SK-N-SH (cell line): Measurements from ENCODE around the gene DYNLL1.
"Not testable (repeated sequence)": the region's sequence is repeated elsewhere in the genome, so short reads cannot be mapped to it uniquely, and the experiment has no call there.

ENCODE experiments used
- EP300 ChIP-seq, 2 experiments: IDR thresholded peaks; 2 replicates each; pipeline versions ENCODE4 v1.4.0 to v1.6.1; 2012; ENCODE audit warnings: borderline replicate concordance in 1 of 2, low read depth in 1 of 2, low read length in 1 of 2
- GATA2 ChIP-seq: sonication (generic); formaldehyde crosslinking; IDR thresholded peaks from 2 replicates; pipeline ENCODE4 v1.5.0; 2020; ENCODE audit warnings: mild to moderate bottlenecking, missing genetic modification reagents
- MXI1 ChIP-seq: IDR thresholded peaks from 2 replicates; pipeline ENCODE4 v1.6.1; 2012; ENCODE audit warnings: mild to moderate bottlenecking, low read depth, low read length, improper control_type of control experiment
- RXRA ChIP-seq: IDR thresholded peaks from 2 replicates; pipeline ENCODE4 v1.4.0; 2012; ENCODE audit warnings: low read depth, mild to moderate bottlenecking, borderline replicate concordance
- TCF12 ChIP-seq: IDR thresholded peaks from 2 replicates; pipeline ENCODE4 v1.4.0; 2012
- TF ChIP-seq, protein P1 (sequence below): fragments of 200-600 bp; sonication (generic); IDR thresholded peaks from 2 replicates; pipeline ENCODE4 v1.6.1; 2017; ENCODE audit warnings: antibody characterized with exemption, mild to moderate bottlenecking, moderate library complexity
- TF ChIP-seq, protein P2 (sequence below): IDR thresholded peaks from 2 replicates; pipeline ENCODE4 v1.4.0; 2012; ENCODE audit warnings: low read depth
- TF ChIP-seq, protein P3 (sequence below): fragments of 150-350 bp; IDR thresholded peaks from 2 replicates; pipeline ENCODE4 v1.6.1; 2017; ENCODE audit warnings: antibody characterized with exemption, low read length, low read depth, borderline replicate concordance
- TF ChIP-seq, protein P4 (sequence below): IDR thresholded peaks from 2 replicates; pipeline ENCODE4; 2012

DNA sequence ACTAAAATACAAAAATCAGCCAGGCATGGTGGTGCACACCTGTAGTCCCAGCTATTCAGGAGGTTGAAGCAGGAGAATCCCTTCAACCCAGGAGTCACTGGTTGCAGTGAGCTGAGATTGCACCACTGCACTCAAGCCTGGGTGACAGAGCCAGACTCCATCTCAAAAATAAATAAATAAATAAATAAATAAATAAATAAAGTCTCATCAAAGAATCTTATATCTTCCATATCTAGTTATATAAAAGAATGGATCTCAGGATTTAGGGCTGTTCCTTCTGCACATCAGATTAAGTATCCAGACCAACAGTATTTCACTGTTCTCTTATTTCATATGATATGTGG is 34.5 kb downstream of the DYNLL1 start:
- not testable (repeated sequence) for TF ChIP-seq GATA2 (CRISPR knock-in tag); EP300 (IDR thresholded peaks at IDR 0.05; ENCODE audit: borderline replicate concordance in 1 of 2, low read depth in 1 of 2, low read length in 1 of 2); MXI1; TCF12; RXRA
- TF ChIP-seq, protein P1, sequence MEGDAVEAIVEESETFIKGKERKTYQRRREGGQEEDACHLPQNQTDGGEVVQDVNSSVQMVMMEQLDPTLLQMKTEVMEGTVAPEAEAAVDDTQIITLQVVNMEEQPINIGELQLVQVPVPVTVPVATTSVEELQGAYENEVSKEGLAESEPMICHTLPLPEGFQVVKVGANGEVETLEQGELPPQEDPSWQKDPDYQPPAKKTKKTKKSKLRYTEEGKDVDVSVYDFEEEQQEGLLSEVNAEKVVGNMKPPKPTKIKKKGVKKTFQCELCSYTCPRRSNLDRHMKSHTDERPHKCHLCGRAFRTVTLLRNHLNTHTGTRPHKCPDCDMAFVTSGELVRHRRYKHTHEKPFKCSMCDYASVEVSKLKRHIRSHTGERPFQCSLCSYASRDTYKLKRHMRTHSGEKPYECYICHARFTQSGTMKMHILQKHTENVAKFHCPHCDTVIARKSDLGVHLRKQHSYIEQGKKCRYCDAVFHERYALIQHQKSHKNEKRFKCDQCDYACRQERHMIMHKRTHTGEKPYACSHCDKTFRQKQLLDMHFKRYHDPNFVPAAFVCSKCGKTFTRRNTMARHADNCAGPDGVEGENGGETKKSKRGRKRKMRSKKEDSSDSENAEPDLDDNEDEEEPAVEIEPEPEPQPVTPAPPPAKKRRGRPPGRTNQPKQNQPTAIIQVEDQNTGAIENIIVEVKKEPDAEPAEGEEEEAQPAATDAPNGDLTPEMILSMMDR, result not testable (repeated sequence)
- TF ChIP-seq, protein P2, sequence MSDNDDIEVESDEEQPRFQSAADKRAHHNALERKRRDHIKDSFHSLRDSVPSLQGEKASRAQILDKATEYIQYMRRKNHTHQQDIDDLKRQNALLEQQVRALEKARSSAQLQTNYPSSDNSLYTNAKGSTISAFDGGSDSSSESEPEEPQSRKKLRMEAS, result not testable (repeated sequence)
- TF ChIP-seq, protein P3, sequence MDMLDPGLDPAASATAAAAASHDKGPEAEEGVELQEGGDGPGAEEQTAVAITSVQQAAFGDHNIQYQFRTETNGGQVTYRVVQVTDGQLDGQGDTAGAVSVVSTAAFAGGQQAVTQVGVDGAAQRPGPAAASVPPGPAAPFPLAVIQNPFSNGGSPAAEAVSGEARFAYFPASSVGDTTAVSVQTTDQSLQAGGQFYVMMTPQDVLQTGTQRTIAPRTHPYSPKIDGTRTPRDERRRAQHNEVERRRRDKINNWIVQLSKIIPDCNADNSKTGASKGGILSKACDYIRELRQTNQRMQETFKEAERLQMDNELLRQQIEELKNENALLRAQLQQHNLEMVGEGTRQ, result not testable (repeated sequence)
- TF ChIP-seq, protein P4, sequence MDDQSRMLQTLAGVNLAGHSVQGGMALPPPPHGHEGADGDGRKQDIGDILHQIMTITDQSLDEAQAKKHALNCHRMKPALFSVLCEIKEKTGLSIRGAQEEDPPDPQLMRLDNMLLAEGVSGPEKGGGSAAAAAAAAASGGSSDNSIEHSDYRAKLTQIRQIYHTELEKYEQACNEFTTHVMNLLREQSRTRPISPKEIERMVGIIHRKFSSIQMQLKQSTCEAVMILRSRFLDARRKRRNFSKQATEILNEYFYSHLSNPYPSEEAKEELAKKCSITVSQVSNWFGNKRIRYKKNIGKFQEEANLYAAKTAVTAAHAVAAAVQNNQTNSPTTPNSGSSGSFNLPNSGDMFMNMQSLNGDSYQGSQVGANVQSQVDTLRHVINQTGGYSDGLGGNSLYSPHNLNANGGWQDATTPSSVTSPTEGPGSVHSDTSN, result not testable (repeated sequence)
